ENCODE measurements around the gene JPH3. TPM values are rescaled to one million over a fixed set of nuclear protein-coding genes. Genes with fewer than 3 reads are reported as not detected.

The JPH3 gene
- total RNA-seq, 1 donor from 2014 or later: not detected

- Mint-ChIP-seq H3K27ac (no peak overlapping the region), H3K4me3 (no peak overlapping the region), H3K36me3 (ENCODE audit: low read depth) (no peaks in the 10 kb centered on the region), H3K4me1 (ENCODE audit: low read depth) (no peaks in the 10 kb centered on the region), H3K27me3 (ENCODE audit: insufficient read depth) (no peaks in the 10 kb centered on the region), H3K9me3 (no peaks in the 10 kb centered on the region)
- no peak for DNase-seq (ENCODE audit: low spot score)
- intact Hi-C loops (cut with micrococcal nuclease): no loop called here
These were observed 86.8 kb downstream of the JPH3 start for GRCh38 chr16:87688876-87689815.

GRCh38 chr16:87689956-87690465 is 87.7 kb downstream of the JPH3 start:
- no peak overlapping the region for H3K4me3 Mint-ChIP-seq
- H3K36me3 Mint-ChIP-seq (ENCODE audit: low read depth): peaks cover under 1% of the 10 kb centered on the region
- intact Hi-C loops (cut with micrococcal nuclease): no loop called here
- H3K27me3 Mint-ChIP-seq (ENCODE audit: insufficient read depth): no peaks in the 10 kb centered on the region
- no peak overlapping the region for H3K27ac Mint-ChIP-seq
- H3K9me3 Mint-ChIP-seq: no peaks in the 10 kb centered on the region
- no peaks in the 10 kb centered on the region for H3K4me1 Mint-ChIP-seq (ENCODE audit: low read depth)
- no peak for DNase-seq (ENCODE audit: low spot score)

GRCh38 chr16:87690911-87691685 is 88.8 kb downstream of the JPH3 start:
- DNase-seq (ENCODE audit: low spot score): no peak
- Mint-ChIP-seq H3K4me3 (no peak overlapping the region), H3K9me3 (no peaks in the 10 kb centered on the region), H3K4me1 (ENCODE audit: low read depth) (no peaks in the 10 kb centered on the region), H3K36me3 (ENCODE audit: low read depth) (peaks cover 2% of the 10 kb centered on the region), H3K27ac (no peak overlapping the region), H3K27me3 (ENCODE audit: insufficient read depth) (no peaks in the 10 kb centered on the region)
- intact Hi-C loops (cut with micrococcal nuclease): no loop called here

GRCh38 chr16:87691686-87692079 is 89.4 kb downstream of the JPH3 start:
- intact Hi-C loops (cut with micrococcal nuclease): no loop called here

GRCh38 chr16:87692176-87692575 is 89.9 kb downstream of the JPH3 start:
- intact Hi-C loops (cut with micrococcal nuclease): no loop called here
- Mint-ChIP-seq H3K36me3 (ENCODE audit: low read depth) (peaks cover 3% of the 10 kb centered on the region), H3K4me3 (no peak overlapping the region), H3K27ac (no peak overlapping the region), H3K27me3 (ENCODE audit: insufficient read depth) (no peaks in the 10 kb centered on the region), H3K9me3 (no peaks in the 10 kb centered on the region), H3K4me1 (ENCODE audit: low read depth) (no peaks in the 10 kb centered on the region)
- no peak for DNase-seq (ENCODE audit: low spot score)

More at GRCh38 chr16:87691686-87692079, 89.4 kb downstream of the JPH3 start:
- H3K36me3 Mint-ChIP-seq (ENCODE audit: low read depth): peaks cover 3% of the 10 kb centered on the region
- no peaks in the 10 kb centered on the region for H3K27me3 Mint-ChIP-seq (ENCODE audit: insufficient read depth)
- H3K27ac Mint-ChIP-seq: no peak overlapping the region
- H3K4me1 Mint-ChIP-seq (ENCODE audit: low read depth): no peaks in the 10 kb centered on the region
- no peak overlapping the region for H3K4me3 Mint-ChIP-seq
- no peaks in the 10 kb centered on the region for H3K9me3 Mint-ChIP-seq
- no peak for DNase-seq (ENCODE audit: low spot score)

- intact Hi-C loops (cut with micrococcal nuclease): no loop called here
- DNase-seq (ENCODE audit: low spot score): no peak
- Mint-ChIP-seq H3K27ac (no peak overlapping the region), H3K27me3 (ENCODE audit: insufficient read depth) (no peaks in the 10 kb centered on the region), H3K36me3 (ENCODE audit: low read depth) (peaks cover 3% of the 10 kb centered on the region), H3K9me3 (no peaks in the 10 kb centered on the region), H3K4me3 (no peak overlapping the region), H3K4me1 (ENCODE audit: low read depth) (peaks cover 3% of the 10 kb centered on the region)
These were observed 90.4 kb downstream of the JPH3 start for GRCh38 chr16:87692756-87693155.

- no peak for DNase-seq (ENCODE audit: low spot score)
- Mint-ChIP-seq H3K4me3 (no peak overlapping the region), H3K36me3 (ENCODE audit: low read depth) (peaks cover 6% of the 10 kb centered on the region), H3K4me1 (ENCODE audit: low read depth) (peaks cover 11% of the 10 kb centered on the region), H3K9me3 (no peaks in the 10 kb centered on the region), H3K27me3 (ENCODE audit: insufficient read depth) (no peaks in the 10 kb centered on the region), H3K27ac (no peak overlapping the region)
- intact Hi-C loops (cut with micrococcal nuclease): no loop called here
These were observed 91.5 kb downstream of the JPH3 start for GRCh38 chr16:87693827-87694226.

GRCh38 chr16:87694441-87695125 is 92.3 kb downstream of the JPH3 start:
- Mint-ChIP-seq H3K27me3 (ENCODE audit: insufficient read depth) (no peaks in the 10 kb centered on the region), H3K36me3 (ENCODE audit: low read depth) (peaks cover 6% of the 10 kb centered on the region), H3K4me3 (no peak overlapping the region), H3K27ac (no peak overlapping the region), H3K4me1 (ENCODE audit: low read depth) (peaks cover 11% of the 10 kb centered on the region), H3K9me3 (no peaks in the 10 kb centered on the region)
- no peak for DNase-seq (ENCODE audit: low spot score)
- intact Hi-C loops (cut with micrococcal nuclease): no loop called here

- Mint-ChIP-seq H3K4me1 (ENCODE audit: low read depth) (peaks cover 11% of the 10 kb centered on the region), H3K27ac (no peak overlapping the region), H3K4me3 (no peak overlapping the region), H3K9me3 (no peaks in the 10 kb centered on the region), H3K36me3 (ENCODE audit: low read depth) (peaks cover 8% of the 10 kb centered on the region), H3K27me3 (ENCODE audit: insufficient read depth) (no peaks in the 10 kb centered on the region)
- DNase-seq (ENCODE audit: low spot score): no peak
- intact Hi-C loops (cut with micrococcal nuclease): no loop called here
These were observed 93.2 kb downstream of the JPH3 start for GRCh38 chr16:87695534-87695933.

- Mint-ChIP-seq H3K27me3 (ENCODE audit: insufficient read depth) (no peaks in the 10 kb centered on the region), H3K27ac (no peak overlapping the region), H3K4me1 (ENCODE audit: low read depth) (peaks cover 14% of the 10 kb centered on the region), H3K4me3 (no peak overlapping the region), H3K9me3 (no peaks in the 10 kb centered on the region), H3K36me3 (ENCODE audit: low read depth) (peaks cover 8% of the 10 kb centered on the region)
- DNase-seq (ENCODE audit: low spot score): no peak
- intact Hi-C loops (cut with micrococcal nuclease): no loop called here
These were observed 94.4 kb downstream of the JPH3 start for GRCh38 chr16:87696726-87697125.

GRCh38 chr16:87697256-87697655 is 94.9 kb downstream of the JPH3 start:
- H3K27ac Mint-ChIP-seq: peak overlapping the region; percentile 55
- H3K9me3 Mint-ChIP-seq: no peaks in the 10 kb centered on the region
- H3K27me3 Mint-ChIP-seq (ENCODE audit: insufficient read depth): no peaks in the 10 kb centered on the region
- H3K36me3 Mint-ChIP-seq (ENCODE audit: low read depth): peaks cover 9% of the 10 kb centered on the region
- DNase-seq (ENCODE audit: low spot score): no peak
- peaks cover 19% of the 10 kb centered on the region for H3K4me1 Mint-ChIP-seq (ENCODE audit: low read depth)
- intact Hi-C loops (cut with micrococcal nuclease): no loop called here
- H3K4me3 Mint-ChIP-seq: no peak overlapping the region

GRCh38 chr16:87697792-87698191 is 95.5 kb downstream of the JPH3 start:
- H3K36me3 Mint-ChIP-seq (ENCODE audit: low read depth): peaks cover 11% of the 10 kb centered on the region
- H3K9me3 Mint-ChIP-seq: no peaks in the 10 kb centered on the region
- DNase-seq (ENCODE audit: low spot score): no peak
- H3K4me3 Mint-ChIP-seq: no peak overlapping the region
- H3K27me3 Mint-ChIP-seq (ENCODE audit: insufficient read depth): no peaks in the 10 kb centered on the region
- H3K4me1 Mint-ChIP-seq (ENCODE audit: low read depth): peaks cover 25% of the 10 kb centered on the region
- H3K27ac Mint-ChIP-seq: peak overlapping the region; percentile 55
- intact Hi-C loops (cut with micrococcal nuclease): no loop called here

Measured in activated T-helper 1 cell treated with anti-CD3 and anti-CD28 coated beads, Interleukin-12 subunit alpha, Interleukin-12 subunit beta, Interleukin-2, Interleukin-4 antibody, amounts not matched to agents 30 ng/mL and 10 ng/mL and 1 ng/mL, durations not matched to agents 14 hours and 24 hours and 36 hours (primary cell).